Measurements from ENCODE around the gene RGS3.

GRCh38 chr9:113573959-113574352 is 110.4 kb downstream of the RGS3 start:
- TF ChIP-seq CTCF (IDR thresholded peaks at IDR 0.05) (no peak), POLR2A (IDR thresholded peaks at IDR 0.05) (no peak)
